PC-9 (cell line): ENCODE results near the gene NMS. TPM values are rescaled to one million over a fixed set of nuclear protein-coding genes. Genes with fewer than 3 reads are reported as not detected.

ENCODE experiments used
- BruUV-seq: library from RNA; stranded (reverse); fragments of 400-500 nt; replicated peaks from 2 replicates; lab custom pipeline; 2021; lab: Mats Ljungman, UMichigan
- CTCF ChIA-PET: fragments of 300-600 bp; sonication (Branson Sonifier 250); formaldehyde crosslinking; loops from one replicate; lab custom pipeline; 2022; ENCODE audit warnings: antibody characterized with exemption; lab: Charles Lee
- POLR2A ChIA-PET: fragments of 300-600 bp; sonication (Branson Sonifier 250); formaldehyde crosslinking; loops from one replicate; lab custom pipeline; 2022; ENCODE audit warnings: antibody characterized with exemption; ENCODE audit not compliant: unreplicated experiment; lab: Charles Lee
- DNase-seq, 2 experiments: peaks; one replicate each; pipeline versions ENCODE4 v3.0.0 to v3.0.0-alpha.2; 2015 to 2022; ENCODE audit warnings: mixed read lengths in 1 of 2
- H2AFZ ChIP-seq: fragments of 200-600 bp; sonication (generic); 2 replicates; pipeline ENCODE4 v1.8.1; 2017; ENCODE audit warnings: antibody characterized with exemption
- H3F3A ChIP-seq: fragments of 200-600 bp; sonication (generic); 2 replicates; pipeline ENCODE4 v1.8.1; 2017; ENCODE audit warnings: antibody characterized with exemption, mild to moderate bottlenecking, low read depth; ENCODE audit not compliant: insufficient read depth
- H3K27ac ChIP-seq: fragments of 200-600 bp; sonication (generic); 2 replicates; pipeline ENCODE4 v1.6.1; 2016; ENCODE audit warnings: mixed run types
- H3K27me3 ChIP-seq: fragments of 200-600 bp; sonication (generic); 2 replicates; pipeline ENCODE4 v1.6.1; 2016; ENCODE audit warnings: low read depth, mixed run types; ENCODE audit not compliant: insufficient read depth
- H3K36me3 ChIP-seq: fragments of 200-600 bp; sonication (generic); 2 replicates; pipeline ENCODE4 v1.6.1; 2016; ENCODE audit warnings: low read depth, mixed run types
- H3K4me1 ChIP-seq: fragments of 200-600 bp; sonication (generic); replicated peaks from 2 replicates; pipeline ENCODE4 v1.6.1; 2016; ENCODE audit warnings: mixed run types; ENCODE audit not compliant: insufficient read depth
- H3K4me2 ChIP-seq: fragments of 200-600 bp; sonication (generic); 2 replicates; pipeline ENCODE4 v1.6.1; 2017; ENCODE audit warnings: mixed run types
- H3K4me3 ChIP-seq: fragments of 200-600 bp; sonication (generic); 2 replicates; pipeline ENCODE4 v1.6.1; 2016; ENCODE audit warnings: mixed run types
- H3K79me2 ChIP-seq: fragments of 200-600 bp; sonication (generic); 2 replicates; pipeline ENCODE4 v1.6.1; 2017; ENCODE audit warnings: low read depth, mixed run types
- H3K9me2 ChIP-seq: fragments of 200-600 bp; sonication (generic); 2 replicates; pipeline ENCODE4 v1.8.1; 2017; ENCODE audit warnings: mild to moderate bottlenecking; ENCODE audit not compliant: insufficient read depth
- H3K9me3 ChIP-seq: fragments of 200-600 bp; sonication (generic); 2 replicates; pipeline ENCODE4 v1.8.1; 2016; ENCODE audit warnings: low read depth; ENCODE audit not compliant: insufficient read depth
- H4K20me1 ChIP-seq: fragments of 200-600 bp; sonication (generic); 2 replicates; pipeline ENCODE4 v1.8.1; 2017; ENCODE audit not compliant: insufficient read depth
- EZH2 ChIP-seq: fragments of 200-600 bp; sonication (generic); IDR thresholded peaks from 2 replicates; pipeline ENCODE4 v1.8.0; 2017; ENCODE audit warnings: antibody characterized with exemption, low read depth
- intact Hi-C: fragments of 100-400 bp; cut with micrococcal nuclease; formaldehyde crosslinking; loops from one replicate; pipeline ENCODE4 v1.10.0; 2022; ENCODE audit not compliant: unreplicated experiment
- total RNA-seq: library from RNA; stranded (reverse); gene quantifications from 2 replicates; pipeline ENCODE4 v1.2.3, GENCODE V29; 2021
- TF ChIP-seq, protein P1 (sequence below): fragments of 200-600 bp; sonication (generic); conservative IDR thresholded peaks from 2 replicates; pipeline ENCODE4 v1.6.1; 2017; ENCODE audit warnings: mixed run types, antibody characterized with exemption, mild to moderate bottlenecking, moderate library complexity

Gene NMS
- total RNA-seq, 1 experiment from 2014 or later = not detected

DNA sequence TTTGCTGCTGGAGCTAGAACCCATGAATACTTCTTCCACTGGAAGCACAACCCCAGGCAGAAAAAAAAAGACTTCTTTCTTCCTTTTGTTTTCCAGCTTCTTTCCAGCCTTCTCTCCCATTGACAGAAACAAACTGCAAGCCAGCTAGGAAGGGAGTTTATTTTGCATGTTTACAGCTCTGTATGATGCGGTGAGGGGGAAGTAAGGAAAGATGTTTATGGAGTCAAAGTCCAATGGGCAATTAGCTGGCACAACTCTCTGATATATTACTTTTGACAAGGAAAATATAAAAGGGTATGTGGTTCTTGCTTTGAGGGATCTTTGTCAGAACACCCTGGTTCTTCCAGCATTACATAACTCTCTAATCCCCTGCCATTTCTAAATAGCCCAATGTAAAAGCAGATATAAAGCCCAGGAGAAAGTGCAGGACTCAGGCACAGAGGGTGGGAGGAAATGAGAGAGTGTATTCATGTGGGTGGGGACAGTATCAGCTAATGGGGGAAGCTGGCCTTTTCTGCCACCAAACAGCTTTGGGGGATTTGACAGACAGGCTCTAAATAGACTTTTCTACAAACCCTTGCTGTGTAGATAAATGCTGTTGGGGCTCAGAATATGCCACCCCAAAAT, 9.3 kb upstream of the NMS start:
- intact Hi-C loops = no loop called here
- peaks cover 22% of the 10 kb centered on the region for H3K27me3 ChIP-seq
- no TSS peak for BruUV-seq
- POLR2A ChIA-PET = no interaction called here
- no peaks in the 10 kb centered on the region for H3K4me1 ChIP-seq
- H3K27ac ChIP-seq = no peak overlapping the region
- no peak overlapping the region for H3K4me3 ChIP-seq
- no peak overlapping the region for H3K4me2 ChIP-seq
- CTCF ChIA-PET = no interaction called here
- no peaks in the 10 kb centered on the region for H3K9me2 ChIP-seq
- TF ChIP-seq, protein P1, sequence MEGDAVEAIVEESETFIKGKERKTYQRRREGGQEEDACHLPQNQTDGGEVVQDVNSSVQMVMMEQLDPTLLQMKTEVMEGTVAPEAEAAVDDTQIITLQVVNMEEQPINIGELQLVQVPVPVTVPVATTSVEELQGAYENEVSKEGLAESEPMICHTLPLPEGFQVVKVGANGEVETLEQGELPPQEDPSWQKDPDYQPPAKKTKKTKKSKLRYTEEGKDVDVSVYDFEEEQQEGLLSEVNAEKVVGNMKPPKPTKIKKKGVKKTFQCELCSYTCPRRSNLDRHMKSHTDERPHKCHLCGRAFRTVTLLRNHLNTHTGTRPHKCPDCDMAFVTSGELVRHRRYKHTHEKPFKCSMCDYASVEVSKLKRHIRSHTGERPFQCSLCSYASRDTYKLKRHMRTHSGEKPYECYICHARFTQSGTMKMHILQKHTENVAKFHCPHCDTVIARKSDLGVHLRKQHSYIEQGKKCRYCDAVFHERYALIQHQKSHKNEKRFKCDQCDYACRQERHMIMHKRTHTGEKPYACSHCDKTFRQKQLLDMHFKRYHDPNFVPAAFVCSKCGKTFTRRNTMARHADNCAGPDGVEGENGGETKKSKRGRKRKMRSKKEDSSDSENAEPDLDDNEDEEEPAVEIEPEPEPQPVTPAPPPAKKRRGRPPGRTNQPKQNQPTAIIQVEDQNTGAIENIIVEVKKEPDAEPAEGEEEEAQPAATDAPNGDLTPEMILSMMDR = no peak
- TF ChIP-seq EZH2 = no peak
- no peak for DNase-seq
- H3K9me3 ChIP-seq = peaks cover 11% of the 10 kb centered on the region
- no peaks in the 10 kb centered on the region for H3K79me2 ChIP-seq
- H3F3A ChIP-seq = no peaks in the 10 kb centered on the region
- H3K36me3 ChIP-seq = no peaks in the 10 kb centered on the region
- no peak overlapping the region for H2AFZ ChIP-seq
- no peaks in the 10 kb centered on the region for H4K20me1 ChIP-seq

DNA sequence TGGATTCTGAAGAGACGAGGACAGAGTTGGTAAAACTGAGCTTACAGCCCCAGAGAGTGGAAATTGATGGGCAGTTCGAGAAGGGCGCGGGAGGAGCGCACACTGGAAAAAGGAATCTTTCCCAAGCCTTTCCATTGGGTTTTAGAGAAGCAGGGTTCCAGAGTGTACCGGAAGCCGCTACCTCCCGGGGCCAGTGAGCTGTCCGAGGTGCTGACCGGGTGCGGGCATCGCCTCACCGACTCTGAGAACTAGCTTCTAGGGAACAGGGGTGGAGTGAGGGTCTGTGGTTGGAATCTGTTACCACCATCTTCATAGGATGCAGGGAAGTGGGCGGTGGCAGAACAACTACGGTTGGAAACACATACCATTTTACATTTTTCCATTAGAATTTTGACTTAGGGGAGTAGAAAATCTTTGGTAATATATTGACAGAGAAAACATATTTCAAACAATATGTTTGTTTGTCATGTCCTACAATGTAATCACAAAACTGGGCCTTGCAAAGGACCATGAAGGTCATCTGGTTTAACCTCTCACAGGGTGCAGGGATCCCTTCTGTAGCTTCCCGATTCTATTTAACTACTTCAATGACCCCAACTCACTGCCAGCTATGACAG, 724 bp downstream of the NMS start:
- TF ChIP-seq, protein P1 = no peak
- TF ChIP-seq EZH2 = no peak
- no peak for DNase-seq
- H3F3A ChIP-seq = no peaks in the 10 kb centered on the region
- intact Hi-C loops = no loop called here
- H3K4me1 ChIP-seq = no peaks in the 10 kb centered on the region
- no peak overlapping the region for H2AFZ ChIP-seq
- BruUV-seq = no TSS peak
- H3K4me2 ChIP-seq = no peak overlapping the region
- H3K27me3 ChIP-seq = peaks cover 80% of the 10 kb centered on the region
- ChIA-PET CTCF (no interaction called here), POLR2A (no interaction called here)
- H4K20me1 ChIP-seq = 0 out of 2 replicates have a peak, but pooled peaks cover 4% of the 10 kb centered on the region
- no peak overlapping the region for H3K4me3 ChIP-seq
- no peaks in the 10 kb centered on the region for H3K9me2 ChIP-seq
- H3K9me3 ChIP-seq = no peaks in the 10 kb centered on the region
- no peaks in the 10 kb centered on the region for H3K36me3 ChIP-seq
- H3K27ac ChIP-seq = no peak overlapping the region
- H3K79me2 ChIP-seq = no peaks in the 10 kb centered on the region

DNA sequence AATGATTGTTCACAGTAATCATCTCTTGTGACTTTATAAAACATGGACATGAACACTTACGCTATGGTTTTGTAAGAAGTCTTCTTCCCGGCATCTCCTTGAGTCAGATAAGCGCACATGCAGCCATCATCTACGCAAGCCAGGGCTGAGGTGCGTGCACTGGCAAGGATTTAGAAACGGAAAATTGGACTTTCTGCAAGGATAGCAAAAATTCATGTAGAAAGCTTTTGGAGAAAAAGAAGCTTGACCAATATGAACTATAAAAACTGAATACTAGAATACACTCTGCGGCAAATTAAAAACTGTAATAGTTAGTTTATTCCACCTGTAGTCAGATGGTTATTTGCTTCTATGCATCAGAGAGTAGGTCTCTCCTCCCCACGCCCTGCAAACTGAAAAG, 6.3 kb downstream of the NMS start:
- H2AFZ ChIP-seq = no peak overlapping the region
- POLR2A ChIA-PET = no interaction called here
- peaks cover 89% of the 10 kb centered on the region for H3K27me3 ChIP-seq
- H3K79me2 ChIP-seq = no peaks in the 10 kb centered on the region
- H3K27ac ChIP-seq = no peak overlapping the region
- intact Hi-C loops = no loop called here
- H3K9me2 ChIP-seq = no peaks in the 10 kb centered on the region
- no TSS peak for BruUV-seq
- CTCF ChIA-PET = no interaction called here
- H3K9me3 ChIP-seq = no peaks in the 10 kb centered on the region
- no peaks in the 10 kb centered on the region for H3K4me1 ChIP-seq
- DNase-seq = no peak
- H3K4me3 ChIP-seq = no peak overlapping the region
- no peaks in the 10 kb centered on the region for H3K36me3 ChIP-seq
- H3K4me2 ChIP-seq = no peak overlapping the region
- H4K20me1 ChIP-seq = 0 out of 2 replicates have a peak, but pooled peaks cover 4% of the 10 kb centered on the region
- TF ChIP-seq, protein P1 = no peak
- no peak for TF ChIP-seq EZH2
- no peaks in the 10 kb centered on the region for H3F3A ChIP-seq
